Esophagus squamous epithelium (tissue), 5 donors: ENCODE results near the gene IWS1. TPM values are rescaled to one million over a fixed set of nuclear protein-coding genes. Genes with fewer than 3 reads are reported as not detected.

Experiments
- DNase-seq: peaks from one replicate; lab custom pipeline; 2025; lab: John Stamatoyannopoulos, UW
- H3K27ac ChIP-seq, 4 donors: fragments of 200-600 bp; sonication (generic); one replicate each; pipeline ENCODE4 v1.5.1; 2016 to 2019; ENCODE audit warnings: mild to moderate bottlenecking in 1 of 4
- H3K27me3 ChIP-seq, 4 donors: fragments of 200-600 bp; sonication (generic); 1 replicate in 3 of 4; 2 replicates in 1 of 4; pipeline versions ENCODE4 v1.5.1 to v1.6.0; 2017 to 2021; ENCODE audit warnings: antibody characterized with exemption in 1 of 4
- H3K36me3 ChIP-seq, 3 donors: fragments of 200-600 bp; sonication (generic); one replicate each; pipeline ENCODE4 v1.5.1; 2016 to 2019
- H3K4me1 ChIP-seq, 3 donors: fragments of 200-600 bp; sonication (generic); one replicate each; pipeline ENCODE4 v1.5.1; 2017 to 2019
- H3K4me3 ChIP-seq, 4 donors: fragments of 200-600 bp; sonication (generic); 1 replicate in 3 of 4; 2 replicates in 1 of 4; pipeline ENCODE4 v1.5.1; 2016 to 2019; ENCODE audit warnings: mild to moderate bottlenecking in 2 of 4, moderate library complexity in 1 of 4
- H3K9me3 ChIP-seq, 3 donors: fragments of 200-600 bp; sonication (generic); one replicate each; pipeline ENCODE4 v1.5.1; 2016 to 2019
- CTCF ChIP-seq, 6 experiments: fragments of 450-650 bp in 4 of 6; fragments of 200-600 bp in 2 of 6; sonication (generic) in 2 of 6; IDR thresholded peaks; one replicate each; pipeline ENCODE4 v1.5.1; 2016 to 2019; ENCODE audit warnings: antibody characterized with exemption in 6 of 6, mild to moderate bottlenecking in 4 of 6, moderate library complexity in 4 of 6
- POLR2A ChIP-seq, 4 donors: fragments of 450-650 bp; IDR thresholded peaks; one replicate each; pipeline ENCODE4 v1.6.1; 2017; ENCODE audit warnings: antibody characterized with exemption in 4 of 4, mild to moderate bottlenecking in 4 of 4, moderate library complexity in 3 of 4
- WGBS, 2 donors: methylation state at CpG; one replicate each; pipeline ENCODE4 v1.1.5; 2018; 5-methylcytosine and 5-hydroxymethylcytosine counted together
- intact Hi-C: fragments of 100-400 bp; cut with DNase I; formaldehyde crosslinking; loops from one replicate; pipeline ENCODE4 v1.15.0; 2022
- total RNA-seq, 4 donors: library from RNA; depleted of rRNA; stranded (reverse); fragments of >200 nt; gene quantifications; one replicate each; pipeline ENCODE4 v1.1.0, GENCODE V29; 2016
- donor health status: DM: yes; HTN: yes; CAD: no.

The IWS1 gene
- total RNA-seq, 4 donors from 2014 or later: 22.0 to 34.1 (median 28.9) TPM

- H3K36me3 ChIP-seq: no peaks in the 10 kb centered on the region
- H3K27me3 ChIP-seq: no peaks in the 10 kb centered on the region
- no peak overlapping the region for H3K27ac ChIP-seq
- H3K9me3 ChIP-seq: peaks cover 0 to 15% (median 4%) of the 10 kb centered on the region in 3 donors
- no peaks in the 10 kb centered on the region for H3K4me1 ChIP-seq
- 84 to 87% methylated on average over 3 to 4 of the region's 5 CpGs for WGBS, 2 donors
- intact Hi-C loops: no loop called here
- no peak overlapping the region for H3K4me3 ChIP-seq
- TF ChIP-seq POLR2A (IDR thresholded peaks at IDR 0.05): no peak
- no peak for TF ChIP-seq CTCF (IDR thresholded peaks at IDR 0.05)
- DNase-seq: no peak
Observed at GRCh38 chr2:127439343-127439742, 86.9 kb downstream of the IWS1 start.

- peaks cover 0 to 15% (median 4%) of the 10 kb centered on the region in 3 donors for H3K9me3 ChIP-seq
- no peak for DNase-seq
- intact Hi-C loops: no loop called here
- H3K4me3 ChIP-seq: no peak overlapping the region
- no peak for TF ChIP-seq POLR2A (IDR thresholded peaks at IDR 0.05)
- TF ChIP-seq CTCF (IDR thresholded peaks at IDR 0.05): no peak
- H3K4me1 ChIP-seq: no peaks in the 10 kb centered on the region
- H3K36me3 ChIP-seq: no peaks in the 10 kb centered on the region
- H3K27me3 ChIP-seq: no peaks in the 10 kb centered on the region
- H3K27ac ChIP-seq: no peak overlapping the region
- WGBS, 2 donors: 71 to 77% methylated on average over 1 to 10 of the region's 13 CpGs
Observed at GRCh38 chr2:127437781-127438726, 88.2 kb downstream of the IWS1 start.

- Histone ChIP-seq H3K27me3 (no peaks in the 10 kb centered on the region), H3K9me3 (peaks cover 0 to 15% (median 4%) of the 10 kb centered on the region in 3 donors), H3K27ac (no peak overlapping the region), H3K4me3 (no peak overlapping the region), H3K36me3 (no peaks in the 10 kb centered on the region), H3K4me1 (no peaks in the 10 kb centered on the region)
- WGBS, 2 donors: 89 to 93% methylated on average over 6 to 8 of the region's 9 CpGs
- intact Hi-C loops: no loop called here
- TF ChIP-seq CTCF (IDR thresholded peaks at IDR 0.05) (no peak), POLR2A (IDR thresholded peaks at IDR 0.05) (no peak)
- DNase-seq: no peak
Observed at GRCh38 chr2:127437056-127437455, 89.2 kb downstream of the IWS1 start.

- H3K4me3 ChIP-seq: no peak overlapping the region
- TF ChIP-seq CTCF (IDR thresholded peaks at IDR 0.05) (no peak), POLR2A (IDR thresholded peaks at IDR 0.05) (no peak)
- intact Hi-C loops: no loop called here
- peaks cover 0 to 2% (median 0%) of the 10 kb centered on the region in 3 donors for H3K9me3 ChIP-seq
- DNase-seq: no peak
- WGBS, 2 donors: 86 to 93% methylated on average over 5 to 6 of the region's 6 CpGs
- H3K4me1 ChIP-seq: no peaks in the 10 kb centered on the region
- no peak overlapping the region for H3K27ac ChIP-seq
- no peaks in the 10 kb centered on the region for H3K36me3 ChIP-seq
- no peaks in the 10 kb centered on the region for H3K27me3 ChIP-seq
Observed at GRCh38 chr2:127434515-127434914, 91.8 kb downstream of the IWS1 start.

- TF ChIP-seq CTCF (IDR thresholded peaks at IDR 0.05) (no peak), POLR2A (IDR thresholded peaks at IDR 0.05) (no peak)
- H3K27me3 ChIP-seq: peaks cover 0 to 6% (median 0%) of the 10 kb centered on the region in 4 donors
- DNase-seq: no peak
Observed at GRCh38 chr2:127431408-127432023, 94.8 kb downstream of the IWS1 start.

More at GRCh38 chr2:127431408-127432023, 94.8 kb downstream of the IWS1 start:
- H3K4me1 ChIP-seq: no peaks in the 10 kb centered on the region
- no peaks in the 10 kb centered on the region for H3K9me3 ChIP-seq
- no peak overlapping the region for H3K27ac ChIP-seq
- WGBS, 2 donors: 68 to 75% methylated on average over 14 of the region's 14 CpGs
- intact Hi-C loops: no loop called here
- no peak overlapping the region for H3K4me3 ChIP-seq
- H3K36me3 ChIP-seq: no peaks in the 10 kb centered on the region
